Measurements from ENCODE around the gene FERD3L. TPM values are rescaled to one million over a fixed set of nuclear protein-coding genes. Genes with fewer than 3 reads are reported as not detected.

Gene FERD3L
- total and polyA plus RNA-seq, 11 donors = not detected

DNA sequence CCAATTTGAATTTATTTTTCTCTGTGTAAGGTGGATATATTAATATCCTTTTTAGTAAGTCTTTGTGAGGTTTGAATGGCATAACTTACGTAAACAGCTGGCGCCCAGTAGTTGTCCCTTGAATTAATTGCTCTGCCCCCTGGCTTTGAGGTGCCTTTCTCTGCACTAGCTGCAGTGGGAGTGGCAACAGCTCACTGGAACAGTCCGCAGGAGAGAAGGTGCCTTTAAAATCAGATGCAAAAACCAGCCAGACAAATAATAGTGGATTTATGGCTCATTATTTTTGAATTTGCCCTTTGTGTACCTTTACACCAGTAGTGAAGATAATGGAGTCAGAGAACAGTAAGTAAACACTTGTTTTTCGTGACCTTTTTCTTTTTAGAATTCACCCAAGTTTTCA is 11.8 kb downstream of the FERD3L start:
- Histone ChIP-seq H3K4me1 (no peaks in the 10 kb centered on the region), H3K36me3 (no peaks in the 10 kb centered on the region), H3K27ac (no peak overlapping the region), H3K4me3 (no peak overlapping the region), H3K27me3 (peaks cover 0 to 38% (median 0%) of the 10 kb centered on the region in 9 donors), H3K9me3 (no peaks in the 10 kb centered on the region)
- intact Hi-C loops (cut with DNase I) = no loop called here
- DNase-seq = no peak
- no peak for ATAC-seq
- TF ChIP-seq, protein P1, sequence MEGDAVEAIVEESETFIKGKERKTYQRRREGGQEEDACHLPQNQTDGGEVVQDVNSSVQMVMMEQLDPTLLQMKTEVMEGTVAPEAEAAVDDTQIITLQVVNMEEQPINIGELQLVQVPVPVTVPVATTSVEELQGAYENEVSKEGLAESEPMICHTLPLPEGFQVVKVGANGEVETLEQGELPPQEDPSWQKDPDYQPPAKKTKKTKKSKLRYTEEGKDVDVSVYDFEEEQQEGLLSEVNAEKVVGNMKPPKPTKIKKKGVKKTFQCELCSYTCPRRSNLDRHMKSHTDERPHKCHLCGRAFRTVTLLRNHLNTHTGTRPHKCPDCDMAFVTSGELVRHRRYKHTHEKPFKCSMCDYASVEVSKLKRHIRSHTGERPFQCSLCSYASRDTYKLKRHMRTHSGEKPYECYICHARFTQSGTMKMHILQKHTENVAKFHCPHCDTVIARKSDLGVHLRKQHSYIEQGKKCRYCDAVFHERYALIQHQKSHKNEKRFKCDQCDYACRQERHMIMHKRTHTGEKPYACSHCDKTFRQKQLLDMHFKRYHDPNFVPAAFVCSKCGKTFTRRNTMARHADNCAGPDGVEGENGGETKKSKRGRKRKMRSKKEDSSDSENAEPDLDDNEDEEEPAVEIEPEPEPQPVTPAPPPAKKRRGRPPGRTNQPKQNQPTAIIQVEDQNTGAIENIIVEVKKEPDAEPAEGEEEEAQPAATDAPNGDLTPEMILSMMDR (IDR thresholded peaks at IDR 0.05) = no peak
- TF ChIP-seq POLR2A (IDR thresholded peaks at IDR 0.05) = no peak
- 69 to 82% (median 77%) methylated on average over 4 of the region's 4 CpGs for WGBS, 4 donors

GRCh38 chr7:19128856-19129255 is 16.4 kb downstream of the FERD3L start:
- ATAC-seq (no peak), DNase-seq (no peak)
- Histone ChIP-seq H3K4me3 (no peak overlapping the region), H3K36me3 (no peaks in the 10 kb centered on the region), H3K27me3 (peaks cover 0 to 67% (median 3%) of the 10 kb centered on the region in 9 donors), H3K9me3 (no peaks in the 10 kb centered on the region), H3K27ac (no peak overlapping the region), H3K4me1 (no peaks in the 10 kb centered on the region)
- WGBS, 4 donors = 79 to 91% (median 86%) methylated on average over 1 of the region's 1 CpG
- intact Hi-C loops (cut with DNase I) = loop anchor here in 1 of 10 donors (10.0 kb wide), 1 partner anchor 536 kb away; no protein-coding TSS in a partner anchor
- TF ChIP-seq POLR2A (IDR thresholded peaks at IDR 0.05) = no peak
- TF ChIP-seq, protein P1 (IDR thresholded peaks at IDR 0.05) = no peak

- no peak for DNase-seq
- H3K4me1 ChIP-seq = peaks cover 0 to 21% (median 0%) of the 10 kb centered on the region in 12 donors
- H3K4me3 ChIP-seq = no peak overlapping the region
- ATAC-seq = no peak
- peaks cover 8 to 90% (median 52%) of the 10 kb centered on the region in 9 donors for H3K27me3 ChIP-seq
- intact Hi-C loops (cut with DNase I) = loop anchor here in 1 of 10 donors (10.0 kb wide), 1 partner anchor 543 kb away; no protein-coding TSS in a partner anchor
- WGBS, 4 donors = 43 to 49% (median 45%) methylated on average over 2 of the region's 2 CpGs
- H3K36me3 ChIP-seq = no peaks in the 10 kb centered on the region
- TF ChIP-seq, protein P1 (IDR thresholded peaks at IDR 0.05) = peak in 11 of 12 donors; percentile 19 to 57 (median 40)
- TF ChIP-seq POLR2A (IDR thresholded peaks at IDR 0.05) = no peak
- no peaks in the 10 kb centered on the region for H3K9me3 ChIP-seq
- H3K27ac ChIP-seq = no peak overlapping the region
These were observed 23.1 kb downstream of the FERD3L start for GRCh38 chr7:19121977-19122588.

DNA sequence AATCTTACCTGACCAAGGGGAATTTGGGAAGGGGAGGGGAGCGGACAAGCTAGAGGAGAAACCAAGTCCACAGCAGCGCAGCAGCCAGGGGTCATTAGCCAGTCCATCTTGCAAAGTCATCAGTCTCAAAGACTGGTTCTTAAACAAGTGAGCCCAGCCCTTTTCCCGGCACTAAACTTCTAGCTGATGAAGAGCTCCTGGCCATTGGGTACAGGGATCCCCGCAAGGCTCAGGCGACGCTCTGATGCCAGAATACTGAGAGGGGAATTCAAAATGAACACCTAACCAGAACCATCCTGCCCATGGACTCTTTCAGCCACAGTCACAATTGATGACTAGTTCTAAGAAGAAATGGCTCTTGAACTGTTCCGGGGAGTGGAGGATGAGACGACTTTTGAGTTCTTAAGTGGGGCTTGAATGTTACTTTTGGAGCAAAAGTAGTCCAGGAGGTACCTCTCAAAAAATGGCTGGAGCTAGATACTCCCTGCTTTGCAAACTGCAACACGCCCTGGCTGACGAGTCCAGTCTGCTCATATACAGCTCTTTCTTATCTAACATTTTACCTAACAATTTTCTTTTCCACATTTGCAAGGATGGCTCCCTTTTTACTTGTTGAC is 25.2 kb downstream of the FERD3L start:
- 23 to 33% (median 26%) methylated on average over 10 of the region's 10 CpGs for WGBS, 4 donors
- peaks cover 0 to 36% (median 7%) of the 10 kb centered on the region in 12 donors for H3K4me1 ChIP-seq
- TF ChIP-seq POLR2A (IDR thresholded peaks at IDR 0.05) = no peak
- TF ChIP-seq, protein P1 (IDR thresholded peaks at IDR 0.05) = no peak
- intact Hi-C loops (cut with DNase I) = loop anchor here in 1 of 10 donors (10.0 kb wide), 1 partner anchor 545 kb away; no protein-coding TSS in a partner anchor
- no peaks in the 10 kb centered on the region for H3K9me3 ChIP-seq
- ATAC-seq (no peak), DNase-seq (no peak)
- H3K27ac ChIP-seq = no peak overlapping the region
- H3K4me3 ChIP-seq = no peak overlapping the region
- H3K27me3 ChIP-seq = peaks cover 14 to 95% (median 69%) of the 10 kb centered on the region in 9 donors
- H3K36me3 ChIP-seq = no peaks in the 10 kb centered on the region

Measured in heart left ventricle (tissue), 16 donors.